Astrocyte (in vitro differentiated cells and primary cell): ENCODE data around the gene PROSER1.

ENCODE experiments used
- EZH2 ChIP-seq: IDR thresholded peaks from 2 replicates; pipeline ENCODE4 v1.6.1; 2012; ENCODE audit warnings: mild to moderate bottlenecking, low read length, inconsistent platforms; ENCODE audit not compliant: insufficient read depth
- TF ChIP-seq, protein P1 (sequence below): IDR thresholded peaks from 2 replicates; pipeline ENCODE4 v1.5.1; 2011; ENCODE audit warnings: low read depth, mild to moderate bottlenecking, inconsistent platforms, low read length, moderate library complexity; ENCODE audit not compliant: insufficient read depth

DNA sequence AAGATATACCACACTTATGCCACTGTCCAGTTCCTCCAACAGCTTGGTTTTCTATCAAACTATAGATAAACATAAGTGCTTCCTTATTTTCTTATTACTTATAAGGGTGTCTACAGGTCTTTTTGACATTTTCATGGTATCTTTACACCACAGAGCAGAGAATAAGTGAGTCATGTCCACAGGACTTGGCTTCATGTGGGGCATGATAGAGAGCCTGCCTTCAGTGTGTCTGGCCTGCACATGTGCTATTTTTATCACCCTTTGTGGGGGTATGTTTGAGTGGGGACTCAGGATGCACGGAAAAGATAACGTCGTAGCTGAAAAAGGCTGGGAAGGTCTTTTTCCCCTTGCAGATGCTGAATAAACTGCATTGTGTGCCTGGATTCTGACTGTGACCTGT is 39.1 kb downstream of the PROSER1 start:
- TF ChIP-seq, protein P1, sequence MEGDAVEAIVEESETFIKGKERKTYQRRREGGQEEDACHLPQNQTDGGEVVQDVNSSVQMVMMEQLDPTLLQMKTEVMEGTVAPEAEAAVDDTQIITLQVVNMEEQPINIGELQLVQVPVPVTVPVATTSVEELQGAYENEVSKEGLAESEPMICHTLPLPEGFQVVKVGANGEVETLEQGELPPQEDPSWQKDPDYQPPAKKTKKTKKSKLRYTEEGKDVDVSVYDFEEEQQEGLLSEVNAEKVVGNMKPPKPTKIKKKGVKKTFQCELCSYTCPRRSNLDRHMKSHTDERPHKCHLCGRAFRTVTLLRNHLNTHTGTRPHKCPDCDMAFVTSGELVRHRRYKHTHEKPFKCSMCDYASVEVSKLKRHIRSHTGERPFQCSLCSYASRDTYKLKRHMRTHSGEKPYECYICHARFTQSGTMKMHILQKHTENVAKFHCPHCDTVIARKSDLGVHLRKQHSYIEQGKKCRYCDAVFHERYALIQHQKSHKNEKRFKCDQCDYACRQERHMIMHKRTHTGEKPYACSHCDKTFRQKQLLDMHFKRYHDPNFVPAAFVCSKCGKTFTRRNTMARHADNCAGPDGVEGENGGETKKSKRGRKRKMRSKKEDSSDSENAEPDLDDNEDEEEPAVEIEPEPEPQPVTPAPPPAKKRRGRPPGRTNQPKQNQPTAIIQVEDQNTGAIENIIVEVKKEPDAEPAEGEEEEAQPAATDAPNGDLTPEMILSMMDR, result no peak
- no peak for TF ChIP-seq EZH2
